ENCODE measurements around the gene RRP8.

Gene RRP8

GRCh38 chr11:6565988-6566703 lies 37.3 kb downstream of the RRP8 start:
- DNase-seq = no peak

DNA sequence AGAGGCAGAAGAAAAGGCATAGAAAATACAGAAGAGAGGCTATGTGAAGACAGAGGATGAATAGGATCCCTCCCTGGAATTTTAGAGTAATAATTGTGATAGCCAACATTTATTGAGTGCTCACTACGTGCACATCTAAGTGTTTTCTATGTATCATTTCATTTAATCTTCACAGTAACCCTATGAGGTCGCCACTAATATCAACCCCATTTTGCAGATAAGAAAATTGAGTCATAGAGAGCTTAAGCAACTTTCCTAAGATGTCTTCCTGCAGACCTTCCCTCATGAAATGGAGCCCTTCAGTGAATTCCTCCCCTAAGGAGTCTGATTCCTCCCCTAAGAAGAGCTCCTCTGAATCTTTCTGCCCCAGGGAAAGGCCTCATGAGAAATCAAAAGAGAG lies 38.1 kb downstream of the RRP8 start:
- DNase-seq = no peak

DNA sequence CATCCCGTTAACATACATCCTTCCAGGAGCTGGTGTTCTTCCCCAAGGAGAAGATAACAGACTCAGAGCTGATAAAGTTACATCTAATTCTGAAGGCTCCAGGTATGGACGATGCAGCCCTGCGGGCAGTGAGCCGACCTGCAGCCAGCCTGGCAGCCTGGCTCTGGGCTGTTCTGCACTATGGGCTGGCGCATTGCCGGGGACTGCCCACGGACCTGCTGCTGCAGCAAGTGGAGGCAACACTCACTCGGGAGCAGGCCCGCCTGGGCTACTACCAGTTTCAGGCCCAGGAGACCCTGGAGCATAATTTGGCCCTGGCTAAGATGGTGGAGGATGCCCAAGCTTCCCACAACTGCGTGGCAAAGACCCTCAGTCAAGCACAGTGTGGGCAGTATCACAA lies 39.7 kb downstream of the RRP8 start:
- no peak for DNase-seq

DNA sequence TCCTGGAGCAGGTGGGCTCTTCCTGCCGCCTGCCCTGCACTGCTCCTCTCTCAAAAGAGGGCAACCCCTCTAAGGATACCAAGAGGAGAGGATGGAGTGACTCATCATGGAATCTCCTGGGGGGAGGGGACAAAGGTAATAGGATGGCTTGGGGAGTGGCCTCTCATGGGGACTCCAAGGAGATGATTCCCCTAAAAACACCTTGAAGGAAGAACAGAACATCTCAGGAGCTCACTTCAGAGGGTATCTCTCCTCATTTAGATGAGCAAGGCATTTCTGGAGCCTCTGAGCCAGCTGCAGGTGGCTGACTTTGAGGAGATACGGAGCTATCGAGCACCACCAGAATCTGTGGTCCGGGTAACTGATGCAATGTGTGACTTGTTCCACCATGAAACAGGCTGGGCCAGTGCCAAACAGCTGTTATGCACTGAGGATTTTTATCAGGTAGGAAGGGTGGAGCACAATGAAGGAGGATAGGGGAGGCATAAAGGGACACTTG lies 40.2 kb downstream of the RRP8 start:
- DNase-seq = no peak

GRCh38 chr11:6561288-6561687 lies 42.1 kb downstream of the RRP8 start:
- DNase-seq = no peak

GRCh38 chr11:6559369-6559768 lies 44.0 kb downstream of the RRP8 start:
- no peak for DNase-seq

GRCh38 chr11:6557761-6558674 lies 45.4 kb downstream of the RRP8 start:
- no peak for DNase-seq

DNA sequence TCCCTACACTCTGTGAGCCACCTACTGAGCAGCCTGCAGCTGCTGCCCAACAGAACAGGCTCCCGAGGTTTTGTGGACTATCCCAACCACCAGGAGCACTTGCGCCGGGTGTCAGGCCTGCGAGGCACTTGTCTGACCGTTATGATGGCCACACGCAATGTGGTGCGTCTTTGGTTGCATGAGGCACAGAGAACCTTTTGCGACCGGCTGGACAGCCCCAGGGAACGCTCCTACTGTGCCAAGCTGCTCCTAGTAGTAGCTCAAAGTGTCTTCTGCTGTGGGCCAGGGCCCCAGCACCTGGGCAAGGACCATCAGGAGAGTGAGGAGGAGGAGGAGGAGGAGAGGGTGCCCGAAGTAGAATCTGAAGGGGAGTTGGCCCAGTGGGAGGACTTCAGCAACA lies 46.4 kb downstream of the RRP8 start:
- DNase-seq = no peak

- DNase-seq = no peak
Observed at GRCh38 chr11:6556139-6556949, 47.1 kb downstream of the RRP8 start.

GRCh38 chr11:6554828-6555706 lies 48.3 kb downstream of the RRP8 start:
- no peak for DNase-seq

DNA sequence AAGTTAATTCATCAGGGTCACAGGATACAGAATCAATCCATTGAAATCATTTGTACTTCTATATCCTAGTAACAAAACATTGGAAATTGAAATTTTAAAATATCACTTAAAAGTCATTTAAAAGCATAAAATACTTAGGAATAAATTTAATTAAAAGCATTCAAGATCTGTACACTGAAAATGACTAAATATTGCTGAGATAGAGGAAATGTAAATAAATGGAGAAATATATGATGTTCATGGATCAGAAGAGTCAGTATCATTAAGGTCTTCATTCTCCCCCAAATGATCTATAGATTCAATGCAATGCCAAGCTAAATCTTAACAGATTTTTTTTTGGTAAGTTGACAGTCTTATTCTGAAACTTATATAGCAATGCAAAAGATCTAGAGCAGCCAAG lies 49.8 kb downstream of the RRP8 start:
- DNase-seq = no peak

DNA sequence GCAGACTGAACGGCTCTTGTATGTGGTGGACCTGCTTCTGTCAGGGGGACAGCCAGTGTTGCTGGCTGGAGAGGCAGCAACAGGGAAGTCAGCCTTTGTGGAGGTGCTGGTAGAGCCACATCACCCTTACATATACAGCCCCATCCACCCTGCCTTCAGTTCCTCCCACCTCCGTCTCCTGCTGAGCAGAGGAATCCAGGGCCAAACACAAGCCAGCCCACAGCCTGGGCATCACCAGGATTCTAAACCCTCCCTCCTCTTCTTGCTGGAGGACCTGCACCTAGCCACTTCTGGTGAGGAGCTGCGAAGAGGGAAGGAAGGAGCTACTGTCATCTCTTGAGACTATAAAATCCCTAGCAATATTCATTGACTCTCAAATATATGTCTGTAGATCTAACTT lies 54.8 kb downstream of the RRP8 start:
- no peak for DNase-seq

DNA sequence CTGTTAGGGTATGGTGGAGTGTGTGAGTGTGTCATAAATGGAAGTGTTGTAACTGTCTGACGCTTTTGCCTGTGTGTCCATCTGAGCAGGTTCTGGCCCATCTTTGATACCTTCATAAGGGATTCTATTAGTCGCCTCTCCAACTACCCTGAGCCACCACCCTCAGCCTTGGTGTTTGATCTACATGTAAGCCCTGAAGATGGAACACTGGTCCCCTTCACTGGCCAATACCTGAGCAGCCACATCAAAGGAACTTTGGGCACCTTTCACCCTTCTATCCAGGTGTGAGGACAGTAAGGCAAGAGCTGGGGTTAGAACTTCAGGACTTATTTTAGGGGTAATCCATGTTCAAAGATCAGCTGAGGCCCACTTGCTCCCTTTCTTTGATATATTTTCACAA lies 55.3 kb downstream of the RRP8 start:
- DNase-seq = no peak

DNA sequence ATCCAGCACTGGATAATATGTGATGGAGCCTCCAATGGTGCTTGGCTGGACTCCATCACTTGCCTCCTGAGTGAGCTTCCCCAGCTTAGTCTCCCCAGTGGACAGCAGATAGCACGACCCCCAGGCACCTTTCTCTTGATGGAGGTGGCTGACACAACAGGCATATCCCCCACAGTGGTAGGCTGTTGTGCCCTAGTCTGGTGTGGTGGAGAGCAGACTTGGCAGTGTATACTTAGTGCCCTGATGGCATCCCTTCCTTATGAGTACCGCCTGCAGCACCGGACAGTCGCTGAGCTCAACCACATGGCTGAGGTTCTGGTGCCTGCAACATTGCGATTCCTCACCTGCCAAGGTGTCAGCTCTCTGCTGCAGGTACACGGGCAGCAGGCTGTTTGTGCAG lies 56.2 kb downstream of the RRP8 start:
- DNase-seq = no peak

DNA sequence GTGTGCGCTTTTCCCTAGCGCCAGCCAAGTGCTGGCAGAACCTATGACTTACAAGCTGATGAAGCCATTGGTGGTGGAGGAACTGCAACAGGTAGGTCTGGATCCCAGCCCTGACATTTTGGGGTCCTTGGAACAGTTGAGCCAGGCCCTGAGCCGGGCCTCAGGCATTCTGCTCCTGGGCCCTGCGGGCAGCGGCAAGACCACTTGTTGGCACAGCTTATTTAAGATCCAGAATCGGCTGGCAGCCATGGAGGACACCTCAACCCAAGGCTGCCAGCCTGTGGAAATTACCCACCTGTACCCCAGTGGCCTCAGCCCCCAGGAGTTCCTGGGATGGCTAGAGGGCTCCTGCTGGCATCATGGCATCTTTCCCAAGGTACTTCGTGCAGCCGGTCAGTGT lies 56.7 kb downstream of the RRP8 start:
- no peak for DNase-seq

DNA sequence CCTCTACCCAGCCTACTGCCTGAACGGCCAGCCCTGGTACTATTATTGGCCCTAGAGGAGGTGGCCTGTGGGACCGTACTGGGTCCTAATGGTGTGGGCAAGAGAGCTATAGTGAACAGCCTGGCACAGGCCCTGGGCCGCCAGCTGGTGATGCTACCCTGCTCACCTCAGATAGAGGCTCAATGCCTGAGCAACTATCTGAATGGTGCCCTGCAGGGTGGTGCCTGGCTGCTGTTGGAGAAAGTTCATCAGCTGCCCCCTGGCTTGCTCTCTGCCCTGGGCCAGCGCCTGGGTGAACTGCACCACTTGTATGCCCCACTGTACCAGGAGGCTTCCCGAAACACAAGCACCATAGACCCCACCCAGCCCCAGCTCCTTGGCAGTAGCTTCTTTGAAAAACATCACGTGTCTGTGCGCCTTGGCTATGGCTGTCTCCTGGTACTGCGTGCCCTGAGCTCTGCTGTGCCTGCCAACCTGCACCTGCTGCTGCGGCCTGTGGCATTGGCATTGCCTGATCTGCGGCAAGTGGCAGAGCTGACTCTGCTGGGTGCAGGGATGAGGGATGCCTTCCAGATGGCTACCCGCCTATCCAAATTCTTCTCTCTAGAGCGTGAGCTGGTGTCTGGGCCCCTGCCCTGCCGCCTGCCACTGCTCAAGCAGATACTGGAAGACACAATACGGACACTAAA lies 57.4 kb downstream of the RRP8 start:
- DNase-seq = no peak
